IgD-negative memory B cell (primary cell): ENCODE measurements around the gene NUDT3. TPM values are rescaled to one million over a fixed set of nuclear protein-coding genes. Genes with fewer than 3 reads are reported as not detected.
A peak's percentile ranks its signal among the peaks of the same experiment; 100 is the strongest.

ENCODE experiments used
- H3K27ac Mint-ChIP-seq, 3 donors: one replicate each; pipeline ENCODE4 v1.8.0; 2020 to 2022; ENCODE audit warnings: mild to moderate bottlenecking in 3 of 3, mixed read lengths in 3 of 3, moderate library complexity in 1 of 3
- H3K27me3 Mint-ChIP-seq: one replicate; pipeline ENCODE4 v1.8.0; 2021; ENCODE audit warnings: mixed read lengths
- H3K36me3 Mint-ChIP-seq: one replicate; pipeline ENCODE4 v1.8.0; 2020; ENCODE audit warnings: mild to moderate bottlenecking, mixed read lengths
- H3K4me1 Mint-ChIP-seq, 3 donors: one replicate each; pipeline ENCODE4 v1.8.0; 2020 to 2022; ENCODE audit warnings: mixed read lengths in 3 of 3, mild to moderate bottlenecking in 1 of 3
- H3K4me3 Mint-ChIP-seq, 4 donors: one replicate each; pipeline ENCODE4 v1.8.0; 2020 to 2022; ENCODE audit warnings: mild to moderate bottlenecking in 4 of 4, mixed read lengths in 4 of 4, moderate library complexity in 3 of 4
- H3K9me3 Mint-ChIP-seq, 3 donors: one replicate each; pipeline ENCODE4 v1.8.0; 2020 to 2021; ENCODE audit warnings: mixed read lengths in 3 of 3, mild to moderate bottlenecking in 1 of 3
- polyA plus RNA-seq: library from polyadenylated mRNA; unstranded; fragments of 300-500 nt; fragmentation: Illumina TruSeq; gene quantifications from one replicate; pipeline ENCODE4 v1.2.3, GENCODE V29; 2021

Gene NUDT3
- polyA plus RNA-seq, 1 donor from 2014 or later, result 11.2 TPM

GRCh38 chr6:34239893-34240292 lies 152.6 kb downstream of the NUDT3 start:
- Mint-ChIP-seq H3K36me3 (no peaks in the 10 kb centered on the region), H3K27me3 (no peaks in the 10 kb centered on the region), H3K4me1 (peaks cover 12 to 24% (median 17%) of the 10 kb centered on the region in 3 donors), H3K27ac (peak overlapping the region in 2 of 3 donors; percentile 41 to 96), H3K9me3 (no peaks in the 10 kb centered on the region), H3K4me3 (peak overlapping the region in 2 of 4 donors; percentile 17 to 67)

- Mint-ChIP-seq H3K4me1 (peaks cover 13 to 20% (median 17%) of the 10 kb centered on the region in 3 donors), H3K36me3 (no peaks in the 10 kb centered on the region), H3K27ac (peak overlapping the region in 2 of 3 donors; percentile 80 to 96), H3K27me3 (no peaks in the 10 kb centered on the region), H3K4me3 (peak overlapping the region in 2 of 4 donors; percentile 28 to 87), H3K9me3 (no peaks in the 10 kb centered on the region)
Measured at GRCh38 chr6:34239500-34239825, 153.0 kb downstream of the NUDT3 start.

- Mint-ChIP-seq H3K36me3 (no peaks in the 10 kb centered on the region), H3K4me3 (peak overlapping the region; percentile 83 to 94 (median 88)), H3K9me3 (no peaks in the 10 kb centered on the region), H3K4me1 (peaks cover 18 to 20% (median 19%) of the 10 kb centered on the region in 3 donors), H3K27ac (peak overlapping the region; percentile 75 to 96 (median 80)), H3K27me3 (no peaks in the 10 kb centered on the region)
Measured at GRCh38 chr6:34238585-34239499, 153.6 kb downstream of the NUDT3 start.

GRCh38 chr6:34237722-34238584 lies 154.5 kb downstream of the NUDT3 start:
- H3K36me3 Mint-ChIP-seq, result no peaks in the 10 kb centered on the region
- peaks cover 16 to 18% (median 18%) of the 10 kb centered on the region in 3 donors for H3K4me1 Mint-ChIP-seq
- no peaks in the 10 kb centered on the region for H3K9me3 Mint-ChIP-seq
- peak overlapping the region; percentile 83 to 94 (median 90) for H3K4me3 Mint-ChIP-seq
- no peaks in the 10 kb centered on the region for H3K27me3 Mint-ChIP-seq
- peak overlapping the region in 2 of 3 donors; percentile 75 to 96 for H3K27ac Mint-ChIP-seq

- Mint-ChIP-seq H3K9me3 (no peaks in the 10 kb centered on the region), H3K4me1 (peaks cover 16 to 18% (median 18%) of the 10 kb centered on the region in 3 donors), H3K27me3 (no peaks in the 10 kb centered on the region), H3K36me3 (no peaks in the 10 kb centered on the region), H3K4me3 (peak overlapping the region in 2 of 4 donors; percentile 81 to 89), H3K27ac (peak overlapping the region in 1 of 3 donors; percentile 91)
Measured at GRCh38 chr6:34237316-34237721, 155.2 kb downstream of the NUDT3 start.

GRCh38 chr6:34236443-34237315 lies 155.8 kb downstream of the NUDT3 start, which contains the start of gene HMGA1:
TSS of gene HMGA1 (plus strand) at chr6:34236873. CDS start at chr6:34240781, 3,908 bp downstream.
- Mint-ChIP-seq H3K4me3 (peak within 1 kb of the TSS; percentile 86 to 98 (median 92)), H3K27me3 (no peaks in the 10 kb centered on the region), H3K4me1 (peaks cover 16 to 18% (median 18%) of the 10 kb centered on the region in 3 donors), H3K9me3 (no peaks in the 10 kb centered on the region), H3K27ac (peak within 1 kb of the TSS; percentile 96 to 97 (median 97)), H3K36me3 (no peaks in the 10 kb centered on the region)

- peak overlapping the region; percentile 91 to 97 (median 97) for H3K27ac Mint-ChIP-seq
- H3K4me3 Mint-ChIP-seq, result peak overlapping the region; percentile 86 to 98 (median 92)
- no peaks in the 10 kb centered on the region for H3K27me3 Mint-ChIP-seq
- H3K36me3 Mint-ChIP-seq, result no peaks in the 10 kb centered on the region
- no peaks in the 10 kb centered on the region for H3K9me3 Mint-ChIP-seq
- H3K4me1 Mint-ChIP-seq, result peaks cover 15 to 18% (median 16%) of the 10 kb centered on the region in 3 donors
Measured at GRCh38 chr6:34236131-34236442, 156.4 kb downstream of the NUDT3 start.

GRCh38 chr6:34235307-34236130 lies 156.9 kb downstream of the NUDT3 start:
- H3K4me3 Mint-ChIP-seq, result peak overlapping the region; percentile 86 to 98 (median 92)
- H3K4me1 Mint-ChIP-seq, result peaks cover 13 to 20% (median 18%) of the 10 kb centered on the region in 3 donors
- peak overlapping the region; percentile 91 to 97 (median 97) for H3K27ac Mint-ChIP-seq
- H3K27me3 Mint-ChIP-seq, result no peaks in the 10 kb centered on the region
- no peaks in the 10 kb centered on the region for H3K36me3 Mint-ChIP-seq
- H3K9me3 Mint-ChIP-seq, result no peaks in the 10 kb centered on the region

GRCh38 chr6:34234667-34235306 lies 157.7 kb downstream of the NUDT3 start:
- Mint-ChIP-seq H3K9me3 (no peaks in the 10 kb centered on the region), H3K36me3 (no peaks in the 10 kb centered on the region), H3K4me1 (peaks cover 13 to 19% (median 18%) of the 10 kb centered on the region in 3 donors)

GRCh38 chr6:34233867-34234266 lies 158.6 kb downstream of the NUDT3 start:
- no peaks in the 10 kb centered on the region for H3K36me3 Mint-ChIP-seq
- H3K27ac Mint-ChIP-seq, result peak overlapping the region; percentile 7 to 95 (median 93)
- no peaks in the 10 kb centered on the region for H3K9me3 Mint-ChIP-seq
- H3K4me1 Mint-ChIP-seq, result peaks cover 12 to 13% (median 12%) of the 10 kb centered on the region in 3 donors
- no peaks in the 10 kb centered on the region for H3K27me3 Mint-ChIP-seq
- H3K4me3 Mint-ChIP-seq, result peak overlapping the region; percentile 15 to 86 (median 68)

More at GRCh38 chr6:34234667-34235306, 157.7 kb downstream of the NUDT3 start:
- no peaks in the 10 kb centered on the region for H3K27me3 Mint-ChIP-seq
- H3K4me3 Mint-ChIP-seq, result peak overlapping the region; percentile 74 to 86 (median 79)
- H3K27ac Mint-ChIP-seq, result peak overlapping the region; percentile 74 to 95 (median 93)

- H3K27ac Mint-ChIP-seq, result peak overlapping the region in 2 of 3 donors; percentile 93 to 95
- no peaks in the 10 kb centered on the region for H3K27me3 Mint-ChIP-seq
- H3K9me3 Mint-ChIP-seq, result no peaks in the 10 kb centered on the region
- H3K4me1 Mint-ChIP-seq, result peaks cover 6 to 9% (median 6%) of the 10 kb centered on the region in 3 donors
- H3K4me3 Mint-ChIP-seq, result peak overlapping the region in 2 of 4 donors; percentile 40 to 86
- H3K36me3 Mint-ChIP-seq, result no peaks in the 10 kb centered on the region
Measured at GRCh38 chr6:34232901-34233300, 159.6 kb downstream of the NUDT3 start.

- H3K9me3 Mint-ChIP-seq, result no peaks in the 10 kb centered on the region
- H3K36me3 Mint-ChIP-seq, result no peaks in the 10 kb centered on the region
- H3K4me1 Mint-ChIP-seq, result peaks cover 12 to 18% (median 15%) of the 10 kb centered on the region in 3 donors
- H3K27ac Mint-ChIP-seq, result peak overlapping the region in 1 of 3 donors; percentile 93
- H3K27me3 Mint-ChIP-seq, result no peaks in the 10 kb centered on the region
- H3K4me3 Mint-ChIP-seq, result peak overlapping the region in 1 of 4 donors; percentile 86
Measured at GRCh38 chr6:34231566-34232336, 160.7 kb downstream of the NUDT3 start.
